ENCODE results near the gene HOXC5. TPM values are rescaled to one million over a fixed set of nuclear protein-coding genes. Genes with fewer than 3 reads are reported as not detected.
A peak's percentile ranks its signal among the peaks of the same experiment; 100 is the strongest.

HOXC5 gene
- polyA plus RNA-seq, 2 of the 4 experiments (the other 2 are of a cell fraction), result 0.41 to 0.98 TPM

GRCh38 chr12:54018468-54018984 is 14.3 kb upstream of the HOXC5 start:
- POLR2A ChIA-PET, result interaction anchor here (1.3 to 2.4 kb wide), 3 partner anchors 10 to 182 kb away, joined by 9 to 40 read pairs (median 18); partner anchors contain the start of genes HOXC8 and HOXC9
- DNase-seq (ENCODE audit: low read depth in 1 of 2, low spot score in 1 of 2) (peak in 1 of 2 experiments; percentile 39), ATAC-seq (no peak), FAIRE-seq (no peak)
- peak overlapping the region; percentile 96 to 99 for H3K27ac ChIP-seq
- CTCF ChIA-PET, result interaction anchor here (1.8 to 27.9 kb wide), 2 partner anchors 10 to 175 kb away, joined by 8 to 476 read pairs; partner anchors contain the start of genes HOXC8 and SMUG1
- peak overlapping the region; percentile 96 for H3K4me2 ChIP-seq
- peak overlapping the region; percentile 61 for H3K4me3 ChIP-seq
- H3K9me3 ChIP-seq, result no peaks in the 10 kb centered on the region
- H3K4me1 ChIP-seq, result peaks cover 42% of the 10 kb centered on the region
- 28% methylated on average over 26 of the region's 29 CpGs for WGBS (ENCODE audit: missing lambda C conversion rate)
- no peak for TF ChIP-seq ZNF302 (CRISPR knock-in tag; IDR thresholded peaks at IDR 0.05)
- 0 out of 2 replicates have a peak, but pooled peaks have one; percentile 33 for TF ChIP-seq FOXS1 (CRISPR knock-in tag; IDR thresholded peaks at IDR 0.05)
- TF ChIP-seq HOXB5 (CRISPR knock-in tag; IDR thresholded peaks at IDR 0.05), result no peak
- TF ChIP-seq EHMT2 (IDR thresholded peaks at IDR 0.05; ENCODE audit: low read depth), result no peak
- TF ChIP-seq FOSL2 (IDR thresholded peaks at IDR 0.05), result no peak
- no peak for TF ChIP-seq FOSL2 (CRISPR knock-in tag; IDR thresholded peaks at IDR 0.05)
- TF ChIP-seq HOXA7 (CRISPR knock-in tag; IDR thresholded peaks at IDR 0.05), result 0 out of 2 replicates have a peak, but pooled peaks have one; percentile 27
- TF ChIP-seq BCL3 (IDR thresholded peaks at IDR 0.05), result no peak
- 0 out of 2 replicates have a peak, but pooled peaks have one; percentile 8 for TF ChIP-seq PHF8 (IDR thresholded peaks at IDR 0.05; ENCODE audit: borderline replicate concordance, low read depth)

GRCh38 chr12:54019091-54019811 is 13.6 kb upstream of the HOXC5 start:
- Histone ChIP-seq H3K27ac (peak overlapping the region; percentile 96 to 99; a peak in 5 of 6 replicates), H3K4me1 (peaks cover 35% of the 10 kb centered on the region), H3K4me3 (no peak overlapping the region; the same call in 2 of the 3 replicates), H3K4me2 (peak overlapping the region; percentile 96), H3K9me3 (no peaks in the 10 kb centered on the region)
- FAIRE-seq, result no peak
- no peak for DNase-seq (ENCODE audit: low read depth in 1 of 2, low spot score in 1 of 2)
- 94% methylated on average over 41 of the region's 43 CpGs for WGBS (ENCODE audit: missing lambda C conversion rate)
- ChIA-PET POLR2A (no interaction called here), CTCF (interaction anchor here (1.0 to 27.9 kb wide), 3 partner anchors 9 to 174 kb away, joined by 3 to 476 read pairs (median 54); partner anchors contain the start of genes HOXC6 and SMUG1)
- no peak for ATAC-seq
- TF ChIP-seq HOXA7 (CRISPR knock-in tag; IDR thresholded peaks at IDR 0.05) (no peak), ATOH8 (CRISPR knock-in tag; IDR thresholded peaks at IDR 0.05; ENCODE audit: low read depth) (no peak), RNF2 (IDR thresholded peaks at IDR 0.05; ENCODE audit: borderline replicate concordance, low read depth) (no peak), POLR2AphosphoS2 (conservative IDR thresholded peaks at IDR 0.05; ENCODE audit: low read length) (no peak), MAFK (IDR thresholded peaks at IDR 0.05; ENCODE audit: partially characterized antibody) (no peak)

- WGBS (ENCODE audit: missing lambda C conversion rate), result 74% methylated on average over 10 of the region's 10 CpGs
- Histone ChIP-seq H3K4me2 (peak overlapping the region; percentile 96), H3K9me3 (no peaks in the 10 kb centered on the region)
Measured at GRCh38 chr12:54019924-54020590, 12.8 kb upstream of the HOXC5 start.

More at GRCh38 chr12:54019924-54020590, 12.8 kb upstream of the HOXC5 start:
- ChIA-PET POLR2A (no interaction called here), CTCF (interaction anchor here (1.0 to 27.9 kb wide), 5 partner anchors 8 to 194 kb away, joined by 3 to 476 read pairs (median 54); partner anchors contain the start of genes HOXC5, HOXC6 and SMUG1)
- Histone ChIP-seq H3K4me3 (no peak overlapping the region), H3K27ac (peak overlapping the region in 1 of 2 experiments; percentile 99; a peak in 4 of 6 replicates), H3K4me1 (peaks cover 34% of the 10 kb centered on the region)
- FAIRE-seq, result no peak
- no peak for ATAC-seq
- TF ChIP-seq NR3C1 (IDR thresholded peaks at IDR 0.05) (no peak), HES2 (IDR thresholded peaks at IDR 0.05) (no peak), USF2 (IDR thresholded peaks at IDR 0.05) (no peak), CBX2 (IDR thresholded peaks at IDR 0.05; ENCODE audit: borderline replicate concordance, low read depth) (no peak), POLR2AphosphoS2 (conservative IDR thresholded peaks at IDR 0.05; ENCODE audit: low read length) (no peak), BCL3 (IDR thresholded peaks at IDR 0.05) (no peak), HOXB13 (CRISPR knock-in tag; IDR thresholded peaks at IDR 0.05; ENCODE audit: low read depth) (no peak), CBX8 (IDR thresholded peaks at IDR 0.05) (no peak), ATOH8 (CRISPR knock-in tag; IDR thresholded peaks at IDR 0.05; ENCODE audit: low read depth) (no peak), TP53 (CRISPR knock-in tag; IDR thresholded peaks at IDR 0.05) (no peak), TFCP2L1 (CRISPR knock-in tag; IDR thresholded peaks at IDR 0.05) (no peak), ZC3H11A (IDR thresholded peaks at IDR 0.05) (no peak), KDM1A (IDR thresholded peaks at IDR 0.05; ENCODE audit: low read depth) (no peak), HOXB5 (CRISPR knock-in tag; IDR thresholded peaks at IDR 0.05) (no peak), RARB (CRISPR knock-in tag; IDR thresholded peaks at IDR 0.05) (no peak)
- DNase-seq (ENCODE audit: low read depth in 1 of 2, low spot score in 1 of 2), result no peak
